Esophagus mucosa (tissue), 1 donor: ENCODE results near the gene RNU6-9. TPM values are rescaled to one million over a fixed set of nuclear protein-coding genes. Genes with fewer than 3 reads are reported as not detected.
"Not testable (repeated sequence)": the region's sequence is repeated elsewhere in the genome, so short reads cannot be mapped to it uniquely, and the experiment has no call there.

Experiments used
- ATAC-seq: fragments of 200-7000 bp; cut with Tn5 transposase; one replicate; pipeline ENCODE4 v1.9.1; 2020
- total RNA-seq: library from RNA; stranded (reverse); gene quantifications from one replicate; pipeline ENCODE4 v1.2.4, GENCODE V29; 2023
- donor health status: DM: yes; HTN: yes; CAD: no.

The RNU6-9 gene
- total RNA-seq: not detected

GRCh38 chr19:892894-893689 lies at the start of gene RNU6-9, which contains the start of gene MED16:
Gene RNU6-9, plus strand, starts transcription at chr19:893484.
Gene MED16, minus strand, starts transcription at chr19:893187. Its CDS starts 2,056 bp downstream, at chr19:891131.
- peak; percentile 85 for ATAC-seq

DNA sequence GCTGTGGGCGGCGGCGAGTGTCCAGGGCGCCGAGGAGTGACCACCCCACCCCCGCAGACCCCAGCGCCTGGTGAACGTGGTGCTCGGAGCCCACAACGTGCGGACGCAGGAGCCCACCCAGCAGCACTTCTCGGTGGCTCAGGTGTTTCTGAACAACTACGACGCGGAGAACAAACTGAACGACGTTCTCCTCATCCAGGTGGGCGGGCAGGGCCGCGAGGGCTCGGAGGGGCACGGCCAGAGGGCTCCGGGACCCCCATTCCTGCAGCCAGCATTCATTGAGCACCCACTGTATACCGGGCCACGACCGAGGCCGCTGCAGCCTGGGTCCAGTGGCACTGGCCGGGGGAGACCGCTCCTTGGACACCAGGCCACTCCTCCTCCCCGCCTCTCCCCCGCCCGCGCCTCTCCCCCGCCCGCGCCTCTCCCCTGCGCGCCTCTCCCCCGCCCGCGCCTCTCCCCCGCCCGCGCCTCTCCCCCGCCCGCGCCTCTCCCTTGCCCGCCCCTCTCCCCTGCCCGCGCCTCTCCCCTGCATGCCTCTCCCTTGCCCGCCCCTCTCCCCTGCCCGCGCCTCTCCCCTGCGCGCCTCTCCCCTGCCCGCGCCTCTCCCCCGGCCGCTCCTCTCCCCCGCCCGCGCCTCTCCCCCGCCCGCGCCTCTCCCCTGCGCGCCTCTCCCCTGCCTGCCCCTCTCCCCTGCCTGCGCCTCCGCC lies 49.3 kb upstream of the RNU6-9 start:
- no peak for ATAC-seq

DNA sequence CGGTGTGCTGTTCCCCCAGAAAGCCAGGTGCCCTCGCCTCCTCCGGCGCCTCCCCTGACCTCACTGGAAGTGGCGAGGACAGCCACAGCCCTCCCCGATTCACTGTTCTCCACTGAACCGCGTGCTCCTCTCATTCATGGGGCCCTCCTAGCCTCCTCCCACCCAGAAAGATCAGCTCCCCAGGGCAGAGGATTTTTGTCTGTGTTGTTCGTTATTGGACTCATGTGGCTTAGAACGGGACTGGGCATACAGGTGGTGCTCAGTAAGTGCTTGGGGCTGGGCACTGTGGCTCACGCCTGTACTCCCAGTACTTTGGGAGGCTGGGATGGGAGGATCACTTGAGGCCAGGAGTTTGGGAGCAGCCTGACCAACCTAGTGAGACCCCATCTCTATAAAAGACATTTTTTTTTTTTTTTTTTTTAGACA lies 48.7 kb upstream of the RNU6-9 start:
- no peak for ATAC-seq

DNA sequence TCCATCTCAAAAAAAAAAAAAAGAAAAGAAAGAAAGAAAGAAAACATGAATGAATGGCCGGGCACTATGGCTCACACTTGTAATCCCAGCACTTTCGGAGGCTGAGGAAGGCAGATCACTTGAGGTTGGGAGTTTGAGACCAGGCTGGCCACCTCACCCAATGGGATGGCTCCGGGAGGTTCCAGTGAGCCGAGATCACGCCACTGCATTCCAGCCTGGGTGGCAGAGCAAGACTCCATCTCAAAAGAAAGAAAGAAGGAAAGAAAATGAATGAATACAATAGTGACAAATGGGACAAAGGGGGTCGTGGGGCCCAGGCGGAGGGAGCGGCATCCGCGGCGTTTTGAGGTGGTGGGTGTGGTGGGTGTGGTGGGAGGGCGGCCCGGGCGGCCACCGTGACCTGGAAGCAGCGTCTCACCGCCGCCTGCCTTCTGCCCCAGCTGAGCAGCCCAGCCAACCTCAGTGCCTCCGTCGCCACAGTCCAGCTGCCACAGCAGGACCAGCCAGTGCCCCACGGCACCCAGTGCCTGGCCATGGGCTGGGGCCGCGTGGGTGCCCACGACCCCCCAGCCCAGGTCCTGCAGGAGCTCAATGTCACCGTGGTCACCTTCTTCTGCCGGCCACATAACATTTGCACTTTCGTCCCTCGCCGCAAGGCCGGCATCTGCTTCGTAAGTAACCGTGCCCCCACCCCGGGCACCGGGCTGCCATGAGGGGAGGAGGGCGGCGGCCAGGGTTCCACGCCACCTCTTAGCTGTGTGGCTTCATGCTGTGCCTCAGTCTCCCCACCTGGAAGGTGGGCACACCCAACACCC lies 47.4 kb upstream of the RNU6-9 start:
- no peak for ATAC-seq

GRCh38 chr19:848386-848921 lies 44.8 kb upstream of the RNU6-9 start:
- ATAC-seq: no peak

- ATAC-seq: not testable (repeated sequence)
These were observed 44.1 kb upstream of the RNU6-9 start for GRCh38 chr19:849195-849594.

- ATAC-seq: peak; percentile 54
These were observed 42.9 kb upstream of the RNU6-9 start for GRCh38 chr19:850221-850978.

GRCh38 chr19:850979-851335 lies 42.3 kb upstream of the RNU6-9 start:
- no peak for ATAC-seq

DNA sequence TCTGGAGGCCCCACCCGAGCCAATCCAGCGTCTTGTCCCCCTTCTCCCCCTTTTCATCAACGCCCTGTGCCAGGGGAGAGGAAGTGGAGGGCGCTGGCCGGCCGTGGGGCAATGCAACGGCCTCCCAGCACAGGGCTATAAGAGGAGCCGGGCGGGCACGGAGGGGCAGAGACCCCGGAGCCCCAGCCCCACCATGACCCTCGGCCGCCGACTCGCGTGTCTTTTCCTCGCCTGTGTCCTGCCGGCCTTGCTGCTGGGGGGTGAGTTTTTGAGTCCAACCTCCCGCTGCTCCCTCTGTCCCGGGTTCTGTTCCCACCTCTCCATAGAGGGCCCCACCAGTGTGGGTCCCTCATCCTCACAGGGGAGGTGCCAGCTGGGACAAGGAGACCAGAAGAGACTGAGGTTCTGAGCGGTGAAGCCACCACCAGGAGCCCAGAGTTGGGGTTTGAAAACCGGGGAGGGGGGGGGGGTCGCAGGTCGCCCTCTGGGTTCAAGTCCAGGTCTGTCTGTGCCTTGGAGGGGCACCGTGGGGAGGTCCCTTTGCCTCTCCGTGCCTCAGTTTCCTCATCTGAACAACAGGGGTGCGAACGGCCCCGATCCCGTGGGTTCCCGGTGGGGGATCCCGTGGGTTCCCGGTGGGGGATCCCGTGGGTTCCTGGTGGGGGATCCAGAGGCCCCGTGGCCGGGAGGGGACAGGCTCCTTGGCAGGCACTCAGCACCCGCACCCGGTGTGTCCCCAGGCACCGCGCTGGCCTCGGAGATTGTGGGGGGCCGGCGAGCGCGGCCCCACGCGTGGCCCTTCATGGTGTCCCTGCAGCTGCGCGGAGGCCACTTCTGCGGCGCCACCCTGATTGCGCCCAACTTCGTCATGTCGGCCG lies 40.9 kb upstream of the RNU6-9 start, which contains the start of gene ELANE:
Gene ELANE, plus strand, starts transcription at position 168 of the 878 bp plus-strand sequence. Its CDS starts 26 bp downstream, at position 194.
- no peak for ATAC-seq

- no peak for ATAC-seq
These were observed 40.2 kb upstream of the RNU6-9 start for GRCh38 chr19:853014-853585.

DNA sequence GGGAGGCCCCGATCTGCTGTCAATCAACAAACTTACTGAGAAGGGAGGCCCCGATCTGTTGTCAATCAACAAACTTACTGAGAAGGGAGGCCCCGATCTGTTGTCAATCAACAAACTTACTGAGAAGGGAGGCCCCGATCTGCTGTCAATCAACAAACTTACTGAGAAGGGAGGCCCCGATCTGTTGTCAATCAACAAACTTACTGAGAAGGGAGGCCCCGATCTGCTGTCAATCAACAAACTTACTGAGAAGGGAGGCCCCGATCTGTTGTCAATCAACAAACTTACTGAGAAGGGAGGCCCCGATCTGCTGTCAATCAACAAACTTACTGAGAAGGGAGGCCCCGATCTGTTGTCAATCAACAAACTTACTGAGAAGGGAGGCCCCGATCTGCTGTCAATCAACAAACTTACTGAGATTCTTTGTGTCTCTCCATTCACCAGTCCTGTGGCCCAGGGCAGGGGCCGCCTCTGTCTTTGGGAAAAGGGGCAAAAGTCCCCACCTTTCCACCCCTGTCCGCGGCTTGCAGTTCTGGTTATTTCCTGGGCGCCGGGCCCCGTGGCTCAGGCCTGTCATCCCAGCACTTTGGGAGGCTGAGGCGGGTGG lies 39.6 kb upstream of the RNU6-9 start:
- not testable (repeated sequence) for ATAC-seq

- ATAC-seq: no peak
These were observed 38.7 kb upstream of the RNU6-9 start for GRCh38 chr19:854549-854948.

DNA sequence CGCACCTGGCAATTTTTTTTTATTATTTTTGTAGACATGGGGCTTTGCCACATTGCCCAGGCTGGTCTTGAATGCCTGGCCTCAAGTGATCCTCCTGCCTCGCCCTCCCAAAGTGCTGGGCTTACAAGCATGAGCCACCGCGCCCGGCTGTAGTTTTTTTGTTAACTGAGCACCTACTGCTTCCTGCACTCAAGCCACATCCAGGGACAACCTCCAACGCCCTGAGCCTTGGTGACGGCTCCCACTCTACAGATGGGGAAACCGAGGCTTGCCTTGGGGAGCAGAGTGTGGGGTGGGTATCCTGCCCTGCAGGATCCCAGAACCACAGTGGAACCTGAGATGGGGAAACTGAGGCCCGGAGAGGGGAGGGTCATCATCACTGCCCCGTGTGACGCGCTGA lies 38.1 kb upstream of the RNU6-9 start:
- no peak for ATAC-seq

- no peak for ATAC-seq
These were observed 37.6 kb upstream of the RNU6-9 start for GRCh38 chr19:855566-856120.

GRCh38 chr19:858284-858683 lies 35.0 kb upstream of the RNU6-9 start:
- ATAC-seq: no peak

DNA sequence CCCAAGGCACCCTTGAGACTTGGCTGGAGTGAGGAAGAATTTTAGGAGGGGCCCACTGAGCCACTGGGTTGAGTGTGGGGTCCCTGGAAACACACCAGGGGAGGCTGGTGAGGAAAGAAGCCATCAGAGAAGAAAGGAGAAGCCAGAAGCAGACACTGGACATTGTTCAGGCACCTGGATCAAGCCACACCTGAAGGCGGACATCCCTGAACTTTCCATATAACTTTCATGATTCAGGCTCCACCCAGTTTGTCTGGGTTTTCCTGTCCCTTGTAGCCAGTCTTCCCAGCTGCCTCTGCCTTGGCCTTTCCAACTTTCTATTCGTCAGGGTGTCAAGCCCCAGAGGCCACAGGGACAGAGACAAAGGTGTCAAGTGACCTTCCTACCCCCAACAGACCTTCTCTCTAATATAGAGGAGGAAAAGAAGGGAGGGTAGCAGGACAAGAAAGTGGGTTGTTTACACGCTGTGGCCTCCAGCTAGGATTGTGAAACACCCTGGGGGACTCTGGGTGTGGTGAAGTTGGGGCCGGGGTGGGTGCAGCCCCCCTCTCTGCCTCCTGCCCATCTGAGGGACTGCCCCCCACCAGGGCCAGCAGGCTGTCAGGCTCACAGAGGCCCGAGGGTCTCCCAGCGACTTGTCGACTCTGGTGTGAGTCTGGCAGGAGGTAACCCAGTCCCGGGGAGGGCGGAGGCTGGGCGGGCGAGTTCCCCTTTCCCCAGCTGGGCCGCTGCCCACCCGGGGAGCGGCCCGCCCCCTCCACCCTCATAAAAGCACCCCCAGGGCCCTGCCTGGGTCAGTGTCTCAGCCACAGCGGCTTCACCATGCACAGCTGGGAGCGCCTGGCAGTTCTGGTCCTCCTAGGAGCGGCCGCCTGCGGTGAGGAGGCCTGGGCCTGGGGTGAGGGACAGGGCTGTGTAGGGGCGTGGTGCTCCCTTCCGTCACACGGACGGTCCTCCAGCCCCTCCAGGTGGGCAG lies 34.1 kb upstream of the RNU6-9 start, which contains the start of gene CFD:
Gene CFD, plus strand, starts transcription at position 797 of the 976 bp plus-strand sequence. Its CDS starts 26 bp downstream, at position 823.
- ATAC-seq: peak; percentile 21

GRCh38 chr19:861141-861755 lies 32.0 kb upstream of the RNU6-9 start:
- ATAC-seq: no peak
